GM11168 (cell line): ENCODE results near the gene ADAMTS12.

Experiments
- in situ Hi-C: fragments of 300-500 bp; cut with MboI; formaldehyde crosslinking; loops from one replicate; pipeline ENCODE4 v1.12.0; 2022; ENCODE audit warnings: low sequenced_read_pairs; ENCODE audit not compliant: unreplicated experiment

The ADAMTS12 gene

GRCh38 chr5:33891788-33892619 lies at the start of gene ADAMTS12:
Gene ADAMTS12, minus strand, starts transcription at chr5:33891990. Its CDS starts 134 bp downstream, at chr5:33891856.
- in situ Hi-C loops, result no loop called here

GRCh38 chr5:33941090-33941489 lies 49.3 kb upstream of the ADAMTS12 start:
- in situ Hi-C loops, result loop anchor here (25.0 kb wide), 1 partner anchor 504 kb away; the partner anchor contains the start of gene TARS1

- in situ Hi-C loops, result loop anchor here (10.0 to 25.0 kb wide), 2 partner anchors 355 to 502 kb away; partner anchors contain the start of gene TARS1
These were observed 47.9 kb upstream of the ADAMTS12 start for GRCh38 chr5:33939556-33940262.

GRCh38 chr5:33938881-33939280 lies 47.1 kb upstream of the ADAMTS12 start:
- in situ Hi-C loops, result loop anchor here (10.0 to 25.0 kb wide), 2 partner anchors 354 to 502 kb away; partner anchors contain the start of gene TARS1

GRCh38 chr5:33938507-33938796 lies 46.7 kb upstream of the ADAMTS12 start:
- in situ Hi-C loops, result loop anchor here (10.0 to 25.0 kb wide), 2 partner anchors 354 to 501 kb away; partner anchors contain the start of gene TARS1

- in situ Hi-C loops, result loop anchor here (10.0 to 25.0 kb wide), 2 partner anchors 353 to 501 kb away; partner anchors contain the start of gene TARS1
These were observed 46.1 kb upstream of the ADAMTS12 start for GRCh38 chr5:33937707-33938506.

- in situ Hi-C loops, result loop anchor here (10.0 to 25.0 kb wide), 2 partner anchors 352 to 500 kb away; partner anchors contain the start of gene TARS1
These were observed 45.4 kb upstream of the ADAMTS12 start for GRCh38 chr5:33937017-33937706.

GRCh38 chr5:33936381-33937016 lies 44.7 kb upstream of the ADAMTS12 start, which contains the start of gene RXFP3:
Gene RXFP3, plus strand, starts transcription at chr5:33936386. Its CDS starts 355 bp downstream, at chr5:33936741.
- in situ Hi-C loops, result loop anchor here (10.0 to 25.0 kb wide), 2 partner anchors 352 to 499 kb away; partner anchors contain the start of gene TARS1

- in situ Hi-C loops, result loop anchor here (10.0 to 25.0 kb wide), 2 partner anchors 351 to 499 kb away; partner anchors contain the start of gene TARS1
These were observed 44.2 kb upstream of the ADAMTS12 start for GRCh38 chr5:33936004-33936380.

- in situ Hi-C loops, result loop anchor here (10.0 to 25.0 kb wide), 2 partner anchors 349 to 497 kb away; partner anchors contain the start of gene TARS1
These were observed 42.4 kb upstream of the ADAMTS12 start for GRCh38 chr5:33934176-33934575.

- in situ Hi-C loops, result loop anchor here (10.0 to 25.0 kb wide), 2 partner anchors 349 to 496 kb away; partner anchors contain the start of gene TARS1
These were observed 42.0 kb upstream of the ADAMTS12 start for GRCh38 chr5:33933723-33934169.

GRCh38 chr5:33931136-33931535 lies 39.3 kb upstream of the ADAMTS12 start:
- in situ Hi-C loops, result loop anchor here (10.0 to 25.0 kb wide), 2 partner anchors 346 to 494 kb away; partner anchors contain the start of gene TARS1

GRCh38 chr5:33929925-33930690 lies 38.3 kb upstream of the ADAMTS12 start:
- in situ Hi-C loops, result loop anchor here (10.0 to 25.0 kb wide), 2 partner anchors 345 to 493 kb away; partner anchors contain the start of gene TARS1

GRCh38 chr5:33928283-33928682 lies 36.5 kb upstream of the ADAMTS12 start:
- in situ Hi-C loops, result loop anchor here (25.0 kb wide), 1 partner anchor 491 kb away; the partner anchor contains the start of gene TARS1

- in situ Hi-C loops, result loop anchor here (25.0 kb wide), 1 partner anchor 490 kb away; the partner anchor contains the start of gene TARS1
These were observed 35.9 kb upstream of the ADAMTS12 start for GRCh38 chr5:33927685-33928084.

- in situ Hi-C loops, result loop anchor here (25.0 kb wide), 1 partner anchor 488 kb away; the partner anchor contains the start of gene TARS1
These were observed 33.5 kb upstream of the ADAMTS12 start for GRCh38 chr5:33925278-33925677.

- in situ Hi-C loops, result no loop called here
These were observed 29.2 kb upstream of the ADAMTS12 start for GRCh38 chr5:33921002-33921401.
